Nephron progenitor cell (in vitro differentiated cells): Measurements from ENCODE around the gene TRERF1.

ENCODE experiments used
- DNase-seq: peaks from one replicate; pipeline ENCODE4 v3.0.0; 2021
- H3K27ac Mint-ChIP-seq: 2 replicates; pipeline ENCODE4 v1.8.0; 2021; ENCODE audit warnings: mild to moderate bottlenecking, moderate library complexity, mixed read lengths
- H3K27me3 Mint-ChIP-seq: 2 replicates; pipeline ENCODE4 v1.8.0; 2021; ENCODE audit warnings: mild to moderate bottlenecking, low read depth, mixed read lengths; ENCODE audit not compliant: poor library complexity
- H3K36me3 Mint-ChIP-seq: 2 replicates; pipeline ENCODE4 v1.8.0; 2021; ENCODE audit warnings: low read depth, mixed read lengths
- H3K4me1 Mint-ChIP-seq: 2 replicates; pipeline ENCODE4 v1.8.0; 2021; ENCODE audit warnings: mixed read lengths
- H3K4me3 Mint-ChIP-seq: 2 replicates; pipeline ENCODE4 v1.8.0; 2021; ENCODE audit warnings: mild to moderate bottlenecking, moderate library complexity, mixed read lengths
- H3K9me3 Mint-ChIP-seq: 2 replicates; pipeline ENCODE4 v1.8.0; 2021; ENCODE audit warnings: mild to moderate bottlenecking, moderate library complexity, mixed read lengths
- CTCF ChIP-seq: fragments of 200-600 bp; sonication (generic); IDR thresholded peaks from 2 replicates; pipeline ENCODE4 v1.5.0; 2021; ENCODE audit warnings: antibody characterized with exemption

The TRERF1 gene

GRCh38 chr6:42441697-42442081, 10.0 kb downstream of the TRERF1 start:
- Mint-ChIP-seq H3K9me3 (peaks cover 14% of the 10 kb centered on the region), H3K27ac (no peak overlapping the region), H3K27me3 (peaks cover 49% of the 10 kb centered on the region), H3K4me1 (peaks cover 46% of the 10 kb centered on the region), H3K4me3 (no peak overlapping the region), H3K36me3 (peaks cover 5% of the 10 kb centered on the region)
- no peak for DNase-seq
- no peak for TF ChIP-seq CTCF

DNA sequence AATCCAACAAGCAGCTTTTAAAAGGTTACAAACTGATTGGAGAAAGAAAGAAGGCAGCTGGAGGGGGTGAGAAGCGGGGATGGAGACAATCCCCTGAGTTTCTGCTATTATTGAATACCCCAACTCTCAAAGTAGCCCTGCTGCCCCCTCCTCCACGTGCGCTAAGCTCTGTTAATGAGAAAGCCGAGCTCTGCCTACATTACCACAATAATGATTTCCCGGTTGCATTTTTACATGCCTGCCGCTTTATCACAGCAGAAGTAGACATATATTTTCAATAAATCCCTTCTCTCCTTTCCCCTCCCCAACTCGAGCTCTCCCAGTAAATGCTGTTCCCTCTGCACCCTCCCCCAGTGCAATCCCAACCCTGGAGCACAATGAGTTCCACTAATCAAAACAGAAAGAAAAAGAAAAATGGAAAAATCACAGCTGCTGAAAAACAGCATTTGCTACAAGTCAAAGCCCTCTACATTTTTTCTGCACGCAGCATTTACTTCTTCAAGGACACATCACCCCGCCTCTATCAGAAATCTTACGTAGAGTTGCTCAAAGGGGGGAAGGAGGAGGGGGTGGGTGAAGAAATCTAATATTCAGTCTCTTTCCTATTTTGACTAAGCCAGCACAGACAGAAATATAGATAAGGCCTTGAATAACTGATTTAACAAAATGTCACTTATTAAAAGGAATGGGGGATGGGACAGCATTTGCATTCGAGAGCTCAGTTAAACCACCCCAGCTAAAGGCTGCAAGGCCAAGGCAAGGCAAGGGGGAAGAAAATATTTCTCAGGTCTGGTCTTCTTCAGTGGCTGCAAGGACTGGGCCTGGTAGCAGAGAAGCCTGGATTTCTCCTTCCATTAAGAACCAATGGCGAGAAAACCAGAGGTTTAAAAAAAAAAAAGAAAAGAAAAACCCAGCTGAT, 10.7 kb downstream of the TRERF1 start:
- peaks cover 46% of the 10 kb centered on the region for H3K4me1 Mint-ChIP-seq
- H3K9me3 Mint-ChIP-seq, result peaks cover 10% of the 10 kb centered on the region
- no peak for TF ChIP-seq CTCF
- H3K4me3 Mint-ChIP-seq, result peak overlapping the region; percentile 35
- H3K27me3 Mint-ChIP-seq, result peaks cover 45% of the 10 kb centered on the region
- no peak for DNase-seq
- no peak overlapping the region for H3K27ac Mint-ChIP-seq
- peaks cover 5% of the 10 kb centered on the region for H3K36me3 Mint-ChIP-seq

- H3K4me1 Mint-ChIP-seq, result peaks cover 39% of the 10 kb centered on the region
- no peak for TF ChIP-seq CTCF
- DNase-seq, result no peak
- H3K27me3 Mint-ChIP-seq, result peaks cover 35% of the 10 kb centered on the region
- H3K27ac Mint-ChIP-seq, result no peak overlapping the region
- peaks cover 3% of the 10 kb centered on the region for H3K36me3 Mint-ChIP-seq
- H3K9me3 Mint-ChIP-seq, result peaks cover 6% of the 10 kb centered on the region
- no peak overlapping the region for H3K4me3 Mint-ChIP-seq
These were observed 11.7 kb downstream of the TRERF1 start for GRCh38 chr6:42440027-42440426.

DNA sequence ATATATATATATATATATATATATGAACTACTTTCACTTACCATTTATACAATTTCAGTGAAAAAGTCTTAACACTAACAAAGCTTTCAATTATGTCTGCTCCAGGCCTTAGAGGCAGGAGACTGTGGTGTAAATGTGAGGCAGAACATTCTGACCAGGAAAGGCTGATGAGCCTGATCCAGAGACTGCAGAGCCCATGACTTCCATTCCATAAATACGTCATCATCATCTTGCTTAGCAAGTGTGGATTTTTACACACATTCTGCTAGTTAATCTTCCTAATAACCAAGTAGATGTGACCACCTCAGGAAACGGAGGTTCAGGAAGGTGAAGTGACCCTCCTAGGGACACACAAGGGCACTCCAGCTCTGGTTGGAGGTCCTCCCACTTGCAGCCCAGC, 14.9 kb downstream of the TRERF1 start:
- peaks cover 34% of the 10 kb centered on the region for H3K9me3 Mint-ChIP-seq

GRCh38 chr6:42434237-42434636, 17.5 kb downstream of the TRERF1 start:
- no peak for DNase-seq
- Mint-ChIP-seq H3K36me3 (peaks cover 26% of the 10 kb centered on the region), H3K27ac (no peak overlapping the region), H3K9me3 (peaks cover 37% of the 10 kb centered on the region), H3K27me3 (peaks cover 23% of the 10 kb centered on the region), H3K4me3 (no peak overlapping the region), H3K4me1 (peaks cover 12% of the 10 kb centered on the region)
- TF ChIP-seq CTCF, result no peak

More for the DNA sequence above, 14.9 kb downstream of the TRERF1 start:
- H3K4me3 Mint-ChIP-seq, result no peak overlapping the region
- peaks cover 29% of the 10 kb centered on the region for H3K4me1 Mint-ChIP-seq
- no peak for TF ChIP-seq CTCF
- no peak for DNase-seq
- peaks cover 26% of the 10 kb centered on the region for H3K36me3 Mint-ChIP-seq
- no peak overlapping the region for H3K27ac Mint-ChIP-seq
- H3K27me3 Mint-ChIP-seq, result peaks cover 21% of the 10 kb centered on the region

- no peak for TF ChIP-seq CTCF
- DNase-seq, result no peak
- H3K27ac Mint-ChIP-seq, result no peak overlapping the region
- H3K27me3 Mint-ChIP-seq, result peaks cover 27% of the 10 kb centered on the region
- peaks cover 26% of the 10 kb centered on the region for H3K36me3 Mint-ChIP-seq
- H3K4me1 Mint-ChIP-seq, result peaks cover 16% of the 10 kb centered on the region
- H3K9me3 Mint-ChIP-seq, result peaks cover 37% of the 10 kb centered on the region
- H3K4me3 Mint-ChIP-seq, result no peak overlapping the region
These were observed 18.3 kb downstream of the TRERF1 start for GRCh38 chr6:42433409-42433808.
